GM12878 (cell line): Measurements from ENCODE around the gene IRGC. TPM values are rescaled to one million over a fixed set of nuclear protein-coding genes. Genes with fewer than 3 reads are reported as not detected.

ENCODE experiments used
- ASH2L ChIP-seq: fragments of 300-600, 200-600 bp; sonication (generic); IDR thresholded peaks from 2 replicates; pipeline ENCODE4 v1.6.1; 2017; ENCODE audit warnings: low read depth, mild to moderate bottlenecking, borderline replicate concordance
- ATF2 ChIP-seq: IDR thresholded peaks from 2 replicates; pipeline ENCODE4 v1.6.1; 2012; ENCODE audit warnings: low read length, inconsistent platforms
- BMI1 ChIP-seq: fragments of 450-650 bp; IDR thresholded peaks from 2 replicates; pipeline ENCODE4 v1.6.1; 2016; ENCODE audit warnings: mild to moderate bottlenecking, moderate library complexity, borderline replicate concordance
- BRCA1 ChIP-seq: IDR thresholded peaks from 2 replicates; pipeline ENCODE4 v1.6.1; 2011; ENCODE audit warnings: low read depth, low read length, improper control_type of control experiment
- CBX5 ChIP-seq: sonication (generic); IDR thresholded peaks from 2 replicates; pipeline ENCODE4 v1.6.1; 2016; ENCODE audit warnings: low read depth, moderate library complexity, mild to moderate bottlenecking, inconsistent platforms
- CHD2 ChIP-seq: IDR thresholded peaks from 2 replicates; pipeline ENCODE4 v1.6.1; 2011; ENCODE audit warnings: low read depth, low read length, improper control_type of control experiment, borderline replicate concordance
- FOXK2 ChIP-seq: fragments of 450-650 bp; IDR thresholded peaks from 2 replicates; pipeline ENCODE4 v1.6.1; 2017; ENCODE audit warnings: mild to moderate bottlenecking, moderate library complexity
- FOXM1 ChIP-seq: IDR thresholded peaks from 2 replicates; pipeline ENCODE4 v1.6.1; 2012; ENCODE audit warnings: low read depth, mild to moderate bottlenecking, inconsistent platforms, low read length, moderate library complexity
- GABPA ChIP-seq: IDR thresholded peaks from 2 replicates; pipeline ENCODE4 v1.6.1; 2014; ENCODE audit warnings: antibody characterized with exemption, low read depth, mild to moderate bottlenecking, inconsistent platforms
- HDAC6 ChIP-seq: fragments of 200-600 bp; sonication (generic); IDR thresholded peaks from one replicate; pipeline ENCODE4 v1.8.0; 2017; ENCODE audit warnings: antibody characterized with exemption; ENCODE audit not compliant: unreplicated experiment
- IRF3 ChIP-seq: fragments of 450-650 bp; IDR thresholded peaks from 2 replicates; pipeline ENCODE4 v1.6.1; 2014; ENCODE audit warnings: mild to moderate bottlenecking
- JUND ChIP-seq: IDR thresholded peaks from 2 replicates; pipeline ENCODE4 v1.6.1; 2012; ENCODE audit warnings: low read depth, mild to moderate bottlenecking, low read length, improper control_type of control experiment, moderate library complexity
- LARP7 ChIP-seq: fragments of 450-650 bp; IDR thresholded peaks from 2 replicates; pipeline ENCODE4 v1.6.1; 2017; ENCODE audit warnings: mild to moderate bottlenecking
- MXI1 ChIP-seq: fragments of 150-350 bp; IDR thresholded peaks from 2 replicates; pipeline ENCODE4 v1.6.1; 2011; ENCODE audit warnings: low read depth, mild to moderate bottlenecking, inconsistent platforms, low read length, improper control_type of control experiment
- NFXL1 ChIP-seq: fragments of 450-650 bp; IDR thresholded peaks from 2 replicates; pipeline ENCODE4 v1.6.1; 2017; ENCODE audit warnings: antibody characterized with exemption, mild to moderate bottlenecking, borderline replicate concordance
- NR2C2 ChIP-seq: IDR thresholded peaks from 2 replicates; pipeline ENCODE4 v1.6.1; 2011; ENCODE audit warnings: borderline replicate concordance, low read depth; ENCODE audit not compliant: control insufficient read depth, insufficient read length
- PBX3 ChIP-seq: IDR thresholded peaks from 2 replicates; pipeline ENCODE4 v1.6.1; 2011; ENCODE audit warnings: mild to moderate bottlenecking, low read depth, low read length, moderate library complexity; ENCODE audit not compliant: insufficient replicate concordance
- POLR2AphosphoS2 ChIP-seq: IDR thresholded peaks from 2 replicates; pipeline ENCODE4 v1.6.1; 2011; ENCODE audit warnings: low read depth, mild to moderate bottlenecking, low read length, improper control_type of control experiment, moderate library complexity
- SMAD5 ChIP-seq: IDR thresholded peaks from 2 replicates; pipeline ENCODE4 v1.6.1; 2016; ENCODE audit warnings: antibody characterized with exemption, low read depth
- STAT1 ChIP-seq: fragments of 450-650 bp; conservative IDR thresholded peaks from 2 replicates; pipeline ENCODE4 v1.6.1; 2014; ENCODE audit warnings: antibody characterized with exemption, mild to moderate bottlenecking
- TBL1XR1 ChIP-seq: IDR thresholded peaks from 2 replicates; pipeline ENCODE4 v1.6.1; 2012; ENCODE audit warnings: low read depth, low read length, improper control_type of control experiment
- ZBED1 ChIP-seq: IDR thresholded peaks from 2 replicates; pipeline ENCODE4 v1.6.1; 2016; ENCODE audit warnings: borderline replicate concordance
- ZBTB4 ChIP-seq: fragments of 450-650 bp; formaldehyde crosslinking; IDR thresholded peaks from 2 replicates; pipeline ENCODE4 v1.4.0; 2022; ENCODE audit warnings: mild to moderate bottlenecking, moderate library complexity
- ZNF24 ChIP-seq: fragments of 450-650 bp; IDR thresholded peaks from 2 replicates; pipeline ENCODE4 v1.6.1; 2017; ENCODE audit warnings: antibody characterized with exemption, mild to moderate bottlenecking
- ZNF384 ChIP-seq: IDR thresholded peaks from 2 replicates; pipeline ENCODE4 v1.6.1; 2012; ENCODE audit warnings: low read depth, mild to moderate bottlenecking, low read length, improper control_type of control experiment, borderline replicate concordance
- polyA plus RNA-seq, 11 experiments: library from polyadenylated mRNA; depleted of rRNA in 4 of 11; unstranded in 6 of 11; stranded (reverse) in 5 of 11; fragments of >200 nt; fragmentation: Nextera tagmentation in 4 of 11; fragmentation: Illumina TruSeq in 1 of 11; extraction: Ambion mirVana in 4 of 11; extraction: Trizol in 1 of 11; gene quantifications; 1 replicate in 1 of 11; 2 replicates in 10 of 11; pipeline versions ENCODE4 v1.2.1 to v1.2.3, GENCODE V29; 2011 to 2016; ENCODE audit warnings: inconsistent platforms in 2 of 11, missing spikeins in 2 of 11, low read depth in 1 of 11
- total RNA-seq, 4 experiments: library from RNA; depleted of rRNA in 3 of 4; stranded (reverse); fragments of >200 nt in 3 of 4; fragmentation: Illumina TruSeq in 1 of 4; extraction: Trizol in 1 of 4; gene quantifications; 2 replicates each; pipeline versions ENCODE4 v1.2.1 to v1.2.3, GENCODE V29; 2013 to 2021

Gene IRGC
- total and polyA plus RNA-seq, 10 of the 15 experiments (the other 5 are each of a cell fraction or from before 2014, with no cell fraction given) = 0.04 TPM; not detected in 9

GRCh38 chr19:43765109-43765876 lies 49.4 kb downstream of the IRGC start (continued):
- peak; percentile 88 for TF ChIP-seq CHD2
- no peak for TF ChIP-seq NFXL1
- 0 out of 2 replicates have a peak, but pooled peaks have one; percentile 42 for TF ChIP-seq ZNF384
- no peak for TF ChIP-seq HDAC6
- no peak for TF ChIP-seq GABPA
- TF ChIP-seq LARP7 = peak; percentile 91
- TF ChIP-seq TBL1XR1 = peak; percentile 98
- peak; percentile 94 for TF ChIP-seq ZNF24
- no peak for TF ChIP-seq ZBTB4 (CRISPR knock-in tag)
- TF ChIP-seq IRF3 = no peak
- TF ChIP-seq BMI1 = peak; percentile 92
- peak; percentile 59; the same call in 1 of the 2 replicates for TF ChIP-seq POLR2AphosphoS2
- no peak; the same call in 1 of the 2 replicates for TF ChIP-seq BRCA1
- TF ChIP-seq ATF2 = peak; percentile 95
- peak; percentile 35; the same call in 1 of the 2 replicates for TF ChIP-seq SMAD5
- peak; percentile 59; the same call in 1 of the 2 replicates for TF ChIP-seq MXI1
- TF ChIP-seq ASH2L = peak; percentile 80
- peak; percentile 98 for TF ChIP-seq ZBED1
- TF ChIP-seq FOXK2 = no peak
- TF ChIP-seq STAT1 = no peak
- peak; percentile 38; the same call in 1 of the 2 replicates for TF ChIP-seq CBX5
- TF ChIP-seq FOXM1 = peak; percentile 97
- TF ChIP-seq PBX3 = peak; percentile 32
- TF ChIP-seq JUND = peak; percentile 70; the same call in 1 of the 2 replicates
- no peak for TF ChIP-seq NR2C2
